Common myeloid progenitor, CD34-positive (primary cell): Measurements from ENCODE around the gene POP7.

ENCODE experiments used
- CTCF ChIA-PET: fragments of 350-600 bp; sonication (Branson Sonifier 250); formaldehyde crosslinking; loops from one replicate; lab custom pipeline; 2021; ENCODE audit warnings: antibody characterized with exemption; lab: Charles Lee
- POLR2A ChIA-PET: fragments of 350-600 bp; sonication (Branson Sonifier 250); formaldehyde crosslinking; loops from one replicate; lab custom pipeline; 2021; ENCODE audit warnings: antibody characterized with exemption; lab: Charles Lee
- DNase-seq, 3 donors: peaks; one replicate each; pipeline versions ENCODE4 v3.0.0 to v3.0.0-alpha.2; 2013
- H3K27ac ChIP-seq, 2 experiments: 1 replicate in 1 of 2; 2 replicates in 1 of 2; pipeline ENCODE4 v1.7.0; 2013; ENCODE audit warnings: inconsistent platforms in 2 of 2, low read length in 2 of 2, mild to moderate bottlenecking in 2 of 2, low read depth in 1 of 2, moderate library complexity in 1 of 2; ENCODE audit not compliant: severe bottlenecking in 2 of 2, insufficient read depth in 1 of 2, poor library complexity in 1 of 2
- H3K27me3 ChIP-seq, 5 experiments: replicated peaks in 2 of 5; 1 replicate in 3 of 5; 2 replicates in 2 of 5; pipeline versions ENCODE4 v1.6.1 to v1.7.0; 2013; ENCODE audit warnings: low read length in 4 of 5, mild to moderate bottlenecking in 2 of 5, moderate library complexity in 2 of 5, inconsistent platforms in 1 of 5; ENCODE audit not compliant: insufficient read depth in 5 of 5, control insufficient read depth in 4 of 5
- H3K36me3 ChIP-seq, 4 experiments: 1 replicate in 2 of 4; 2 replicates in 2 of 4; pipeline versions ENCODE4 v1.6.1 to v1.7.0; 2013; ENCODE audit warnings: low read length in 3 of 4, control low read depth in 1 of 4, mild to moderate bottlenecking in 1 of 4; ENCODE audit not compliant: control insufficient read depth in 4 of 4, insufficient read depth in 4 of 4
- H3K4me1 ChIP-seq, 4 experiments: 1 replicate in 3 of 4; 2 replicates in 1 of 4; pipeline versions ENCODE4 v1.6.1 to v1.7.1; 2013; ENCODE audit warnings: low read length in 3 of 4, mild to moderate bottlenecking in 3 of 4, control low read depth in 1 of 4, inconsistent platforms in 1 of 4, moderate library complexity in 1 of 4; ENCODE audit not compliant: control insufficient read depth in 4 of 4, insufficient read depth in 4 of 4; ENCODE audit errors: control extremely low read depth in 1 of 4
- H3K4me3 ChIP-seq, 7 experiments: 1 replicate in 4 of 7; 2 replicates in 3 of 7; pipeline versions ENCODE4 v1.5.1 to v1.7.0; 2013; ENCODE audit warnings: mild to moderate bottlenecking in 7 of 7, low read length in 6 of 7, moderate library complexity in 6 of 7, inconsistent platforms in 2 of 7, low read depth in 2 of 7, control low read depth in 1 of 7; ENCODE audit not compliant: insufficient read depth in 4 of 7, control insufficient read depth in 1 of 7; ENCODE audit errors: extremely low read depth in 1 of 7
- H3K9me3 ChIP-seq, 5 experiments: 1 replicate in 4 of 5; 2 replicates in 1 of 5; pipeline versions ENCODE4 v1.6.1 to v1.7.1; 2013; ENCODE audit warnings: low read length in 4 of 5, mild to moderate bottlenecking in 2 of 5, inconsistent platforms in 1 of 5, low read depth in 1 of 5, moderate library complexity in 1 of 5; ENCODE audit not compliant: control insufficient read depth in 4 of 5, insufficient read depth in 2 of 5; ENCODE audit errors: control extremely low read depth in 1 of 5
- WGBS: methylation state at CpG from one replicate; pipeline ENCODE4 v1.1.5; 2013; ENCODE audit not compliant: insufficient coverage; 5-methylcytosine and 5-hydroxymethylcytosine counted together

POP7 gene

DNA sequence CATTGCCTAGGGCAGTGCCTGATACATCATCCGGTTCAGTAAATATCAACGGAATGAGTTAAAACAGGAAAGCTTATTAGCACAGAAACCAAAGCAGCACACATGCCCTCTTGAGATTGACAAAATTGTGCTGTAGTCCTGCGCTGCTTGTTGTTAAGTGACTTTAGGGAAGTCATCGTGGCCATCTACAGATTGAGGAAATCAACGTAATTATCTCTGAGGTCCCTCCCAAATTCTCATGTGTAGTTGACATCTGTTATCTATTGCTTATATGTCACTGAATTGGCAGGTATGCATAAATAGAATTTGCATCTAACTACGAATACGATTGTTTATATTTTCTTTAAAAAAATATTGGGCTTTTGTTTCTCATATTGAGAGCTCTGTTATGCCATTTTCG lies 35.8 kb upstream of the POP7 start:
- H3K4me1 ChIP-seq, result peaks cover 0 to 11% (median 7%) of the 10 kb centered on the region in 4 experiments
- 50% methylated on average over 5 of the region's 8 CpGs for WGBS
- H3K36me3 ChIP-seq, result no peaks in the 10 kb centered on the region
- H3K27ac ChIP-seq, result no peak overlapping the region
- ChIA-PET CTCF (interaction anchor here (1.3 to 1.6 kb wide), 3 partner anchors 10 to 37 kb away, joined by 3 to 6 read pairs (median 3); no protein-coding TSS in a partner anchor), POLR2A (no interaction called here)
- no peaks in the 10 kb centered on the region for H3K27me3 ChIP-seq
- DNase-seq, result peak in 2 of 3 donors; percentile 31 to 40
- no peak overlapping the region for H3K4me3 ChIP-seq
- H3K9me3 ChIP-seq, result no peaks in the 10 kb centered on the region

DNA sequence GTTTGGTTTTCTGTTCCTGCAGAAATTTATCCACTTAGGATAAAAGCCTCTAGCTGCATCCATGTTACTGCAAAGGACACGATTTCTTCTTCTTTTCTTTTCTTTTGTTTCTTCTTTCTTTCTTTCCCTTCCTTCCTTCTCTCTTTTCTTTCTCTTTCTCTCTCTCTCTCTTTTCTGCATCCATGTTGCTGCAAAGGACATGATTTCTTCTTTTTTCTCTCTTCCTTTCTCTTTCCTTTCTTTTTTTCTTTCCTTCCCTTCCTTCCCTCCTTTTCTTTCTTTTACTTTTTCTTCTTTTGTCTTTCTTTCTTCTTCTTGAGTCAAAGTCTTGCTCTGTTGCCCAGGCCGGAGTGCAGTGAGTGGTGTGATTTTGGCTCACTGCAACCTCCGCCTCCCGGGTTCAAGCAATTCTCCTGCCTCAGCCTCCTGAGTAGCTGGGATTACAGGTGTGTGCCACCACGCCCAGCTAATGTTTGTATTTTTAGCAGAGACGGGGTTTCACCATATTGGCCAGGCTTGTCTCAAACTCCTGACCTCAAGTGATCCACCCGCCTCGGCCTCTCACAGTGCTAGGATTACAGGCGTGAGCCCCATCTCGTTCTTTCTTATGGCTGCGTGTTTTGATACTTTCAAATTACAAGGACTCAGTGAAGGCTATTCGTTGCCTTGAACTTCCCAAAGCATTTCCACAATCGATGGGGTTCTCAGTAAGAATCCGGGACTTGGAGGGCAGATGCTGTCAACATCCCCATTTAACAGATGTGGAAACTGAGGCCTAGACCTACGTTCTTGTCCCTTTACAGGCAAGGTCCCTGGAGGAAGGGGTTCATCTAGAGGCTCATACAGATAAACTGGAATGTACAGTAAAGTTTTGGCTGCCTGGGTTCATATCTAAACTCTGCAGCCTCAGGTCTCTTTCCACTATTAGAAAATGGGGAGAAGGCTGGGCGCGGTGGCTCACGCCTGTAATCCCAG lies 34.3 kb upstream of the POP7 start:
- WGBS, result 93% methylated on average over 14 of the region's 18 CpGs

DNA sequence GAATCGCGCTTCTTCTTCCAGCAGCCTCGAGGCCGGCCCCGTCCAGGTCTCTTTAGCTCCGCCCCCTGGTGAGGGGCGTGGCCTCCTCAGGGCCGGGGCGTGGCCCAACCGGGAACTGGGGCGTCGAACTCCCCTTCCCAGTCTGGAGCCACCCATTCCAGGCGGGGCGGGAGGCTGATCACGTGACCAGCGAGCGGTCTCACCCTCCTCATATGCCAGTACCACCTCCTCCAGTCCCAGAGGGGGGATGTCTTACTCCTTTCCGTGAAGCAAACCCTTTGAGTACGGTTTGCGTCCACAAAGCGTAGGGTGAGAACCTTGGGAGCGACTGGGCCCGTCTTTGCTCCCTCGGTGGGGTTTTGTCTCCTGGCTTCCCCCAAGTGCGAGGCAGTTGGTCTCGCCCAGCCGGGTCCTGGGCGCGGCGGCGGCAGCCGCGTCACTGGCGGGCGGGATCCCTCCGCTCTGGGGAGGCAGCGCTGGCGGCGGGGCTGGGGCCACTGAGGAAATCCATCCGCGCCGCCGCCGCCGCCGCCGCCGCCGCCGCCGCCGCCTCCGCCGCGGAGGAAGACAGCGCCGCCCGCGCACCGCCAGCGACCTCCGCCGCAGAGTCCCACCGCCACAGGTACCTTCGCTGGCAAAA lies 32.5 kb upstream of the POP7 start, which contains the start of gene GNB2:
Gene GNB2 (plus strand): TSS at position 439 of the 640 bp plus-strand sequence. CDS start 2,526 bp downstream, outside the sequence.
- CTCF ChIA-PET, result interaction anchor here (0.6 to 1.9 kb wide), 5 partner anchors 39 to 519 kb away, joined by 3 to 7 read pairs (median 4); no protein-coding TSS in a partner anchor

More for the DNA sequence above, 34.3 kb upstream of the POP7 start:
- POLR2A ChIA-PET, result no interaction called here
- CTCF ChIA-PET, result interaction anchor here (0.6 to 1.9 kb wide), 3 partner anchors 39 to 180 kb away, joined by 3 to 7 read pairs (median 3); no protein-coding TSS in a partner anchor
- DNase-seq, result no peak
- Histone ChIP-seq H3K4me1 (peaks cover 0 to 19% (median 13%) of the 10 kb centered on the region in 4 experiments), H3K27me3 (no peaks in the 10 kb centered on the region), H3K36me3 (peaks cover 0 to 4% (median 2%) of the 10 kb centered on the region in 4 experiments), H3K4me3 (no peak overlapping the region), H3K27ac (no peak overlapping the region), H3K9me3 (no peaks in the 10 kb centered on the region)

DNA sequence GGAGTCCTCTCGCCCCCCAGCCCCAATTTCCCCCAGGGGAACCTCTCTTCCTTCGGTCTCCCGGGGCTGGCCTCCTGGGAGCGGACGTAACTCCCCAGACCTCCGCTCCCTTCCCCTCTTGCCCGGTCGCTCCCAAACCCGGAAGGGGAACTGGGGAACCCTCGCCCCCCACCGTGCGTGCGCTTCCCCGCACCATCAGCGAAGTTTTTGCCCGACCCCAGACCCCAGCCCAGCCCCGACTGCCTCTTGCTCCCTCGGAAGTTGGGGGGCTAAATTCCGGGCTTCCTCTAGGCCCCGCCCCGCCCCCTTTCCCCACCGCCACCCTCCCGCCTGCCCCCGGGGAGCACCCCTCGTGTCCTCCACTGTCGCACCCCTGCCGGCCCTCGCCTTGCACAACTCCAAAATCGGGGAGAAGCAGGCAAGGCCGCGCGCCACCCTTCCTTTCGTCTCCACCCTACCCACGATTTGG lies 31.9 kb upstream of the POP7 start:
- POLR2A ChIA-PET, result interaction anchor here (0.9 to 1.0 kb wide), 2 partner anchors 9 to 245 kb away, joined by 3 read pairs; partner anchors contain the start of gene MEPCE
- CTCF ChIA-PET, result interaction anchor here (1.1 to 7.6 kb wide), 2 partner anchors 16 to 30 kb away, joined by 3 to 80 read pairs; partner anchors contain the start of gene GIGYF1
- peak overlapping the region; percentile 65 to 96 (median 89) for H3K4me3 ChIP-seq
- DNase-seq, result peak in 2 of 3 donors; percentile 41 to 50
- peaks cover 0 to 27% (median 23%) of the 10 kb centered on the region in 4 experiments for H3K36me3 ChIP-seq
- H3K27me3 ChIP-seq, result no peaks in the 10 kb centered on the region
- no peaks in the 10 kb centered on the region for H3K9me3 ChIP-seq
- peaks cover 0 to 19% (median 13%) of the 10 kb centered on the region in 4 experiments for H3K4me1 ChIP-seq
- 0% methylated on average over 20 of the region's 34 CpGs for WGBS
- H3K27ac ChIP-seq, result peak overlapping the region; percentile 91 to 95

More for the DNA sequence above, 32.5 kb upstream of the POP7 start, which contains the start of gene GNB2:
- 0% methylated on average over 21 of the region's 65 CpGs for WGBS
- Histone ChIP-seq H3K9me3 (no peaks in the 10 kb centered on the region), H3K27me3 (no peaks in the 10 kb centered on the region), H3K36me3 (peaks cover 0 to 21% (median 19%) of the 10 kb centered on the region in 4 experiments), H3K27ac (peak within 1 kb of the TSS; percentile 91 to 95), H3K4me1 (peaks cover 0 to 19% (median 13%) of the 10 kb centered on the region in 4 experiments), H3K4me3 (peak within 1 kb of the TSS; percentile 65 to 96 (median 89))
- DNase-seq, result peak; percentile 99 to 100 (median 99)
- POLR2A ChIA-PET, result interaction anchor here (0.6 to 1.0 kb wide), 6 partner anchors 10 to 589 kb away, joined by 3 to 6 read pairs (median 4); partner anchors contain the start of gene GIGYF1

DNA sequence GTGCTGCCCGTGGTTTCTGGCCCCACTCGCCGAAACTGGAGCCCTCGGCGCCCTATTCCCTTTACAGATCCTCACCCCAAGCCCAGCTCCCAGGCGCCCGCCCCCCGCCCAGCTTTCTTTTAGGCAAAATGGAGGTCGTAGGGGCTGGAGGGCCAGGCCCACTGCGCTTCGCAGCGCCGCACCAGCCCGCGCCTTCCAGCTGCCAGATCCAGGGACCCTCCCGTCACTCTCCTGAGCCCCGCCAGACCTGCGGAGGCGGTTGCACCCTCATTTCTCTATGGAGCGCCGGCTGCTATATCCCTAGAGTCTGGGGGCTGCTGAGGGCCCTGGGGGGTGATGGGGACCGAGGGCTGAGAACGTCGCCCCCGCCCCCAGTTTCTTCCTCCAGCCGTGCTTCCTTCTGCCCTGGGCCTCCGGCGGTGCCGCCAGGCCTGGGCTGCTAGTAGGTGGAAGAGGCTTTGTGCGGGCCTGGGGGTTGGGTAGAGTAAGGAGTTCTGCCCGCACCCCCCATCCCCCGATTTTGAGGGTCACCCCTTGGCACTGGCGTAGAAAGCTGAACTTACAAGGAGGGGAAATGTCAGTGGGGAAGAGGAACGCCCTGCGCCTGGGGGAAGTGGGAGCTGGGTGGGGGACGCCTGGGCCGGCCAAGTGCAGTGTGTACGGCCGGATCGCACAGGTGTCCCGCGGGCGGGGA lies 31.4 kb upstream of the POP7 start:
- POLR2A ChIA-PET, result interaction anchor here (0.9 to 1.0 kb wide), 2 partner anchors 9 to 245 kb away, joined by 3 read pairs; partner anchors contain the start of gene MEPCE
- peak overlapping the region; percentile 15 to 95 for H3K27ac ChIP-seq
- CTCF ChIA-PET, result interaction anchor here (0.6 to 7.6 kb wide), 4 partner anchors 15 to 204 kb away, joined by 3 to 80 read pairs (median 3); partner anchors contain the start of gene GIGYF1
- 0% methylated on average over 16 of the region's 43 CpGs for WGBS
- H3K36me3 ChIP-seq, result peaks cover 0 to 33% (median 26%) of the 10 kb centered on the region in 4 experiments
- H3K27me3 ChIP-seq, result no peaks in the 10 kb centered on the region
- H3K4me3 ChIP-seq, result peak overlapping the region; percentile 65 to 96 (median 89)
- peaks cover 0 to 19% (median 13%) of the 10 kb centered on the region in 4 experiments for H3K4me1 ChIP-seq
- peak in 1 of 3 donors; percentile 48 for DNase-seq
- H3K9me3 ChIP-seq, result no peaks in the 10 kb centered on the region

DNA sequence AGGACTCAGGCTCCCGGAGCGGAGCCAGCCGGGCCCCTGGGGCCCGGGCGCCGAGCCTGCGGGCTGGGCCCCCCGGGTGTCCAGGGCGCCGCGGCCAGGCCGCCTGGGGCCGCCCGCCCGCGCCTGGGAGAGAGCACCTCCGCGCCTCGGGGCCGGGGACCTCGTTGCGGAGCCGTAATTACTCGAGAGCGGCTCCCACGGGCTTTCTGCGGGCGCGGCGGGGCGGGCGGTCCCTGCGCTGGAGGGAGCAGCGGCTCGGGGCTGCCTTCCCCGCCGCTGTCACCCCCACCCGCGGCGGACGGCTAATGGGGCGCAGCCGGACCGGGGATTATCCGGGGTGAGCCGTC lies 30.8 kb upstream of the POP7 start:
- POLR2A ChIA-PET, result interaction anchor here (1.0 to 1.5 kb wide), 2 partner anchors 8 to 63 kb away, joined by 3 to 4 read pairs; partner anchors contain the start of gene MOSPD3
- Histone ChIP-seq H3K36me3 (peaks cover 0 to 38% (median 30%) of the 10 kb centered on the region in 4 experiments), H3K4me3 (peak overlapping the region; percentile 65 to 96 (median 89)), H3K27me3 (no peaks in the 10 kb centered on the region), H3K9me3 (no peaks in the 10 kb centered on the region), H3K4me1 (peaks cover 0 to 19% (median 13%) of the 10 kb centered on the region in 4 experiments), H3K27ac (peak overlapping the region in 1 of 2 experiments; percentile 95)
- 0% methylated on average over 41 of the region's 46 CpGs for WGBS
- CTCF ChIA-PET, result interaction anchor here (1.1 to 7.6 kb wide), 2 partner anchors 15 to 205 kb away, joined by 3 to 80 read pairs; partner anchors contain the start of gene GIGYF1
- DNase-seq, result no peak
